ENCODE measurements around the gene INO80D.

DNA sequence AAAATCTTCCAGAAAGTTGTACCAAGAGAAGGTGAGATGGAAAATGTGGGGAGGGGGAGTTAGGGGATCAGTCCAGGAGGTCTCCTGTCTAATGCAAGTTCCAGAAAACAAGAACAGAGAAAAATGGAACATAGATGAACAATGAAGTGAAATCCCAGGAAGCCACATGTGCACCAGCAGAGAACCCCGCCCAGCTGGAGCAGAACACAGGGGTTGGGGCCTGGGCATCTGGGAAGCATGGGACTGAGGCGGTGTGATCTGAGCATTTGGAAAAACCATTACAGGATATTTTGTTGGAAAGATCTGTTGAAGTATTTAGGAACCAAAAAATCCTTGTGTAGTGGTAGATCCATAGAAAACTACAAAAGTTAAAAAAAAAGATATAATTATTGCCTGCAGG, 133.7 kb downstream of the INO80D start:
- TF ChIP-seq, protein P1, sequence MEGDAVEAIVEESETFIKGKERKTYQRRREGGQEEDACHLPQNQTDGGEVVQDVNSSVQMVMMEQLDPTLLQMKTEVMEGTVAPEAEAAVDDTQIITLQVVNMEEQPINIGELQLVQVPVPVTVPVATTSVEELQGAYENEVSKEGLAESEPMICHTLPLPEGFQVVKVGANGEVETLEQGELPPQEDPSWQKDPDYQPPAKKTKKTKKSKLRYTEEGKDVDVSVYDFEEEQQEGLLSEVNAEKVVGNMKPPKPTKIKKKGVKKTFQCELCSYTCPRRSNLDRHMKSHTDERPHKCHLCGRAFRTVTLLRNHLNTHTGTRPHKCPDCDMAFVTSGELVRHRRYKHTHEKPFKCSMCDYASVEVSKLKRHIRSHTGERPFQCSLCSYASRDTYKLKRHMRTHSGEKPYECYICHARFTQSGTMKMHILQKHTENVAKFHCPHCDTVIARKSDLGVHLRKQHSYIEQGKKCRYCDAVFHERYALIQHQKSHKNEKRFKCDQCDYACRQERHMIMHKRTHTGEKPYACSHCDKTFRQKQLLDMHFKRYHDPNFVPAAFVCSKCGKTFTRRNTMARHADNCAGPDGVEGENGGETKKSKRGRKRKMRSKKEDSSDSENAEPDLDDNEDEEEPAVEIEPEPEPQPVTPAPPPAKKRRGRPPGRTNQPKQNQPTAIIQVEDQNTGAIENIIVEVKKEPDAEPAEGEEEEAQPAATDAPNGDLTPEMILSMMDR (IDR thresholded peaks at IDR 0.05 in 4 of 5, conservative IDR thresholded peaks at IDR 0.05 in 1 of 5) = no peak
- TF ChIP-seq POLR2A (IDR thresholded peaks at IDR 0.05) = no peak
